ENCODE measurements around the gene COQ10A. TPM values are rescaled to one million over a fixed set of nuclear protein-coding genes. Genes with fewer than 3 reads are reported as not detected.
"Not testable (repeated sequence)": the region's sequence is repeated elsewhere in the genome, so short reads cannot be mapped to it uniquely, and the experiment has no call there.

The COQ10A gene
- total and polyA plus RNA-seq, 2 donors from 2014 or later = 14.5 to 30.0 TPM

GRCh38 chr12:56278905-56279304 lies 12.2 kb downstream of the COQ10A start:
- no peak overlapping the region for H3K27ac ChIP-seq (ENCODE audit: low read depth in 2 of 2, low read length in 2 of 2)
- no peak overlapping the region for H3K9ac ChIP-seq (ENCODE audit: low read length in 3 of 3)
- H3K4me3 ChIP-seq (ENCODE audit: low read length in 3 of 3) = no peak overlapping the region
- no peaks in the 10 kb centered on the region for H3K9me3 ChIP-seq (ENCODE audit: control insufficient read depth in 2 of 3, insufficient read depth in 1 of 3, low read length in 3 of 3)
- H3K36me3 ChIP-seq (ENCODE audit: control insufficient read depth in 2 of 3, insufficient read depth in 3 of 3, low read length in 3 of 3) = peaks cover 10 to 69% (median 38%) of the 10 kb centered on the region in 3 donors
- H3K4me1 ChIP-seq (ENCODE audit: control insufficient read depth in 2 of 3, insufficient read depth in 2 of 3, low read depth in 1 of 3, low read length in 3 of 3) = no peaks in the 10 kb centered on the region
- no peaks in the 10 kb centered on the region for H3K27me3 ChIP-seq (ENCODE audit: control insufficient read depth, insufficient read depth, low read length)
- no peak for DNase-seq
- intact Hi-C loops (cut with DNase I) = no loop called here
- no peak for TF ChIP-seq CTCF (IDR thresholded peaks at IDR 0.05; ENCODE audit: borderline replicate concordance, extremely low read depth, insufficient read depth)
- FAIRE-seq = no peak

GRCh38 chr12:56280849-56281248 lies 14.1 kb downstream of the COQ10A start:
- Histone ChIP-seq H3K9me3 (ENCODE audit: control insufficient read depth in 2 of 3, insufficient read depth in 1 of 3, low read length in 3 of 3) (no peaks in the 10 kb centered on the region), H3K36me3 (ENCODE audit: control insufficient read depth in 2 of 3, insufficient read depth in 3 of 3, low read length in 3 of 3) (peaks cover 13 to 61% (median 26%) of the 10 kb centered on the region in 3 donors), H3K9ac (ENCODE audit: low read length in 3 of 3) (no peak overlapping the region), H3K27me3 (ENCODE audit: control insufficient read depth, insufficient read depth, low read length) (no peaks in the 10 kb centered on the region), H3K4me1 (ENCODE audit: control insufficient read depth in 2 of 3, insufficient read depth in 2 of 3, low read depth in 1 of 3, low read length in 3 of 3) (no peaks in the 10 kb centered on the region), H3K27ac (ENCODE audit: low read depth in 2 of 2, low read length in 2 of 2) (no peak overlapping the region), H3K4me3 (ENCODE audit: low read length in 3 of 3) (no peak overlapping the region)
- intact Hi-C loops (cut with DNase I) = no loop called here
- no peak for FAIRE-seq
- no peak for DNase-seq
- no peak for TF ChIP-seq CTCF (IDR thresholded peaks at IDR 0.05; ENCODE audit: borderline replicate concordance, extremely low read depth, insufficient read depth)

- no peak overlapping the region for H3K27ac ChIP-seq (ENCODE audit: low read depth in 2 of 2, low read length in 2 of 2)
- H3K36me3 ChIP-seq (ENCODE audit: control insufficient read depth in 2 of 3, insufficient read depth in 3 of 3, low read length in 3 of 3) = peaks cover 12 to 56% (median 22%) of the 10 kb centered on the region in 3 donors
- no peak for FAIRE-seq
- H3K9me3 ChIP-seq (ENCODE audit: control insufficient read depth in 2 of 3, insufficient read depth in 1 of 3, low read length in 3 of 3) = no peaks in the 10 kb centered on the region
- no peak overlapping the region for H3K9ac ChIP-seq (ENCODE audit: low read length in 3 of 3)
- H3K4me3 ChIP-seq (ENCODE audit: low read length in 3 of 3) = no peak overlapping the region
- DNase-seq = no peak
- no peaks in the 10 kb centered on the region for H3K27me3 ChIP-seq (ENCODE audit: control insufficient read depth, insufficient read depth, low read length)
- TF ChIP-seq CTCF (IDR thresholded peaks at IDR 0.05; ENCODE audit: borderline replicate concordance, extremely low read depth, insufficient read depth) = no peak
- intact Hi-C loops (cut with DNase I) = no loop called here
- H3K4me1 ChIP-seq (ENCODE audit: control insufficient read depth in 2 of 3, insufficient read depth in 2 of 3, low read depth in 1 of 3, low read length in 3 of 3) = no peaks in the 10 kb centered on the region
Observed at GRCh38 chr12:56282030-56282429, 15.3 kb downstream of the COQ10A start.

GRCh38 chr12:56282579-56282978 lies 15.8 kb downstream of the COQ10A start:
- TF ChIP-seq CTCF (IDR thresholded peaks at IDR 0.05; ENCODE audit: borderline replicate concordance, extremely low read depth, insufficient read depth) = no peak
- DNase-seq = no peak
- Histone ChIP-seq H3K9me3 (ENCODE audit: control insufficient read depth in 2 of 3, insufficient read depth in 1 of 3, low read length in 3 of 3) (no peaks in the 10 kb centered on the region), H3K27ac (ENCODE audit: low read depth in 2 of 2, low read length in 2 of 2) (no peak overlapping the region), H3K4me3 (ENCODE audit: low read length in 3 of 3) (no peak overlapping the region), H3K4me1 (ENCODE audit: control insufficient read depth in 2 of 3, insufficient read depth in 2 of 3, low read depth in 1 of 3, low read length in 3 of 3) (no peaks in the 10 kb centered on the region), H3K27me3 (ENCODE audit: control insufficient read depth, insufficient read depth, low read length) (no peaks in the 10 kb centered on the region), H3K36me3 (ENCODE audit: control insufficient read depth in 2 of 3, insufficient read depth in 3 of 3, low read length in 3 of 3) (peaks cover 12 to 55% (median 22%) of the 10 kb centered on the region in 3 donors), H3K9ac (ENCODE audit: low read length in 3 of 3) (no peak overlapping the region)
- intact Hi-C loops (cut with DNase I) = no loop called here
- no peak for FAIRE-seq

GRCh38 chr12:56284263-56284662 lies 17.5 kb downstream of the COQ10A start:
- H3K27ac ChIP-seq (ENCODE audit: low read depth in 2 of 2, low read length in 2 of 2); intact Hi-C loops (cut with DNase I); H3K4me3 ChIP-seq (ENCODE audit: low read length in 3 of 3); H3K4me1 ChIP-seq (ENCODE audit: control insufficient read depth in 2 of 3, insufficient read depth in 2 of 3, low read depth in 1 of 3, low read length in 3 of 3); DNase-seq; H3K27me3 ChIP-seq (ENCODE audit: control insufficient read depth, insufficient read depth, low read length); FAIRE-seq; H3K9ac ChIP-seq (ENCODE audit: low read length in 3 of 3); H3K9me3 ChIP-seq (ENCODE audit: control insufficient read depth in 2 of 3, insufficient read depth in 1 of 3, low read length in 3 of 3): not testable (repeated sequence)
- H3K36me3 ChIP-seq (ENCODE audit: control insufficient read depth in 2 of 3, insufficient read depth in 3 of 3, low read length in 3 of 3) = peaks cover 12 to 43% (median 20%) of the 10 kb centered on the region in 3 donors

Measured in kidney (tissue), 14 donors.